ENCODE measurements around the gene TTC19.

DNA sequence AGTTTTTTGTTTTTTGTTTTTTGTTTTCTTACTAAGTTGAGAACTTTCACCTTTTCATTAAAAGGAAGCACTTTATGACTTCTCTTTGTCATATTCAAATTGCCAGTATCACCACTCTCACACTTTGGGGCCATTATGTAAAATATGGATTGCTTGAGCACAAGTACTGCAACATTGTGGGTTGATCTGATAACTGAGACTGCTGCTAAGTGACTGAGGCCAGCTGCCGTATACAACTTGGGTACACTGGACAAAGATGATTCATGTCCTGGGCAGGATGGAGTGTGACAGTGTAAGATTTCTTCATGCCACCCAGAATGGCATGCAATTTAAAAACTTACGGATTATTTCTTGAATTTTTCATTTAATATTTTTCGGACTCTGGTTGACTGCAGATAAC is 7.8 kb downstream of the TTC19 start:
- TF ChIP-seq POLR2A (IDR thresholded peaks at IDR 0.05): no peak
- TF ChIP-seq, protein P1, sequence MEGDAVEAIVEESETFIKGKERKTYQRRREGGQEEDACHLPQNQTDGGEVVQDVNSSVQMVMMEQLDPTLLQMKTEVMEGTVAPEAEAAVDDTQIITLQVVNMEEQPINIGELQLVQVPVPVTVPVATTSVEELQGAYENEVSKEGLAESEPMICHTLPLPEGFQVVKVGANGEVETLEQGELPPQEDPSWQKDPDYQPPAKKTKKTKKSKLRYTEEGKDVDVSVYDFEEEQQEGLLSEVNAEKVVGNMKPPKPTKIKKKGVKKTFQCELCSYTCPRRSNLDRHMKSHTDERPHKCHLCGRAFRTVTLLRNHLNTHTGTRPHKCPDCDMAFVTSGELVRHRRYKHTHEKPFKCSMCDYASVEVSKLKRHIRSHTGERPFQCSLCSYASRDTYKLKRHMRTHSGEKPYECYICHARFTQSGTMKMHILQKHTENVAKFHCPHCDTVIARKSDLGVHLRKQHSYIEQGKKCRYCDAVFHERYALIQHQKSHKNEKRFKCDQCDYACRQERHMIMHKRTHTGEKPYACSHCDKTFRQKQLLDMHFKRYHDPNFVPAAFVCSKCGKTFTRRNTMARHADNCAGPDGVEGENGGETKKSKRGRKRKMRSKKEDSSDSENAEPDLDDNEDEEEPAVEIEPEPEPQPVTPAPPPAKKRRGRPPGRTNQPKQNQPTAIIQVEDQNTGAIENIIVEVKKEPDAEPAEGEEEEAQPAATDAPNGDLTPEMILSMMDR (IDR thresholded peaks at IDR 0.05): no peak
- TF ChIP-seq EP300 (IDR thresholded peaks at IDR 0.05): no peak
- no peak for TF ChIP-seq POLR2AphosphoS5 (IDR thresholded peaks at IDR 0.05)

All from upper lobe of left lung (tissue), 4 donors.